GM12878 (cell line): Measurements from ENCODE around the gene LPCAT4. TPM values are rescaled to one million over a fixed set of nuclear protein-coding genes. Genes with fewer than 3 reads are reported as not detected.

Source experiments
- ATAC-seq: fragments of 200-7000 bp; cut with Tn5 transposase; 3 replicates; pipeline ENCODE4 v1.9.1; 2020; ENCODE audit warnings: mild to moderate bottlenecking, moderate library complexity
- BruUV-seq: library from RNA; stranded (reverse); fragments of 400-500 nt; replicated peaks from 2 replicates; lab custom pipeline; 2021; lab: Mats Ljungman, UMichigan
- CTCF ChIA-PET: fragments of 300-600 bp; sonication (Branson Sonifier 250); formaldehyde crosslinking; extraction: SDS; loops from one replicate; lab custom pipeline; 2021; ENCODE audit warnings: inconsistent platforms; lab: Yijun Ruan, JAX
- POLR2A ChIA-PET: fragments of 350-600 bp; formaldehyde crosslinking; extraction: SDS; loops from one replicate; lab custom pipeline; 2021; ENCODE audit warnings: inconsistent platforms; lab: Charles Lee
- RAD21 ChIA-PET: fragments of 300-600 bp; sonication (Branson Sonifier 250); formaldehyde crosslinking; loops from one replicate; lab custom pipeline; 2023; ENCODE audit warnings: antibody characterized with exemption; ENCODE audit not compliant: unreplicated experiment; lab: Charles Lee
- SMC1A ChIA-PET: fragments of 300-600 bp; sonication (Branson Sonifier 250); formaldehyde crosslinking; loops from one replicate; lab custom pipeline; 2023; ENCODE audit not compliant: unreplicated experiment, uncharacterized antibody; lab: Charles Lee
- DNase-seq: peaks from one replicate; pipeline ENCODE4 v3.0.0-alpha.2; 2011; ENCODE audit warnings: low read depth, low spot score
- FAIRE-seq: peaks from 3 replicates; lab custom pipeline; 2011; peaks lifted over from hg19 to GRCh38; lab: Jason Lieb, UNC
- H2AFZ ChIP-seq: 2 replicates; pipeline ENCODE4 v1.6.0; 2011; ENCODE audit warnings: low read depth, low read length, control low read depth; ENCODE audit not compliant: control insufficient read depth
- H3K27ac ChIP-seq: 2 replicates; pipeline ENCODE4 v1.5.1; 2011; ENCODE audit warnings: control low read depth; ENCODE audit not compliant: control insufficient read depth, insufficient read depth
- H3K27me3 ChIP-seq, 2 experiments: replicated peaks in 1 of 2; 2 replicates each; pipeline versions ENCODE4 v1.6.0 to v1.6.1; 2011; ENCODE audit warnings: low read length in 1 of 2; ENCODE audit not compliant: control insufficient read depth in 2 of 2, insufficient read depth in 2 of 2
- H3K36me3 ChIP-seq, 2 experiments: 2 replicates each; pipeline ENCODE4 v1.5.1; 2011; ENCODE audit warnings: low read length in 1 of 2; ENCODE audit not compliant: control insufficient read depth in 2 of 2, insufficient read depth in 2 of 2
- H3K4me1 ChIP-seq: 2 replicates; pipeline ENCODE4 v1.6.1; 2011; ENCODE audit warnings: mild to moderate bottlenecking, low read length, moderate library complexity, mixed read lengths; ENCODE audit not compliant: control insufficient read depth, insufficient read depth
- H3K4me2 ChIP-seq: 2 replicates; pipeline ENCODE4 v1.6.0; 2011; ENCODE audit warnings: control low read depth; ENCODE audit not compliant: control insufficient read depth, insufficient read depth
- H3K4me3 ChIP-seq: fragments of 200-600 bp; sonication (generic); 2 replicates; pipeline ENCODE4 v1.5.1; 2016
- H3K79me2 ChIP-seq: 2 replicates; pipeline ENCODE4 v1.6.0; 2011; ENCODE audit warnings: low read length; ENCODE audit not compliant: control insufficient read depth, insufficient read depth
- H3K9ac ChIP-seq: 2 replicates; pipeline ENCODE4 v1.8.0; 2011; ENCODE audit warnings: low read length, control low read depth, mixed read lengths; ENCODE audit not compliant: control insufficient read depth, insufficient read depth
- H3K9me3 ChIP-seq: replicated peaks from 3 replicates; pipeline ENCODE4 v1.5.1; 2011; ENCODE audit warnings: mild to moderate bottlenecking, low read length; ENCODE audit not compliant: control insufficient read depth, insufficient read depth
- H4K20me1 ChIP-seq: 2 replicates; pipeline ENCODE4 v1.6.0; 2011; ENCODE audit not compliant: control insufficient read depth, insufficient read depth
- BHLHE40 ChIP-seq, 2 experiments: fragments of 450-650 bp in 1 of 2; IDR thresholded peaks; 2 replicates each; pipeline ENCODE4 v1.6.1; 2011 to 2017; ENCODE audit warnings: low read depth in 2 of 2, borderline replicate concordance in 1 of 2, improper control_type of control experiment in 1 of 2, low read length in 1 of 2, mild to moderate bottlenecking in 1 of 2
- EGR1 ChIP-seq, 2 experiments: IDR thresholded peaks; 1 replicate in 1 of 2; 2 replicates in 1 of 2; pipeline ENCODE4 v1.6.1; 2011 to 2012; ENCODE audit warnings: low read depth in 2 of 2, low read length in 2 of 2, borderline replicate concordance in 1 of 2, mild to moderate bottlenecking in 1 of 2, moderate library complexity in 1 of 2
- MEF2A ChIP-seq: IDR thresholded peaks from 2 replicates; pipeline ENCODE4 v1.6.1; 2011; ENCODE audit warnings: low read depth, mild to moderate bottlenecking, low read length, moderate library complexity; ENCODE audit not compliant: insufficient read depth
- NRF1 ChIP-seq: conservative IDR thresholded peaks from 2 replicates; pipeline ENCODE4 v1.6.1; 2011; ENCODE audit warnings: mild to moderate bottlenecking, low read depth, low read length, improper control_type of control experiment
- SIN3A ChIP-seq: IDR thresholded peaks from 2 replicates; pipeline ENCODE4 v1.6.1; 2012; ENCODE audit warnings: low read depth, low read length, improper control_type of control experiment
- WGBS: methylation state at CpG from one replicate; pipeline ENCODE4 v1.1.6; 2016; ENCODE audit warnings: low lambda C conversion rate; ENCODE audit not compliant: insufficient replicate concordance, insufficient coverage; ENCODE audit errors: missing lambda C conversion rate; 5-methylcytosine and 5-hydroxymethylcytosine counted together
- in situ Hi-C: fragments of 300-500 bp; cut with MboI; formaldehyde crosslinking; loops from 9 replicates; pipeline ENCODE4 v1.14.3; 2018; ENCODE audit warnings: mixed read lengths
- intact Hi-C: fragments of 100-400 bp; cut with micrococcal nuclease; formaldehyde crosslinking; loops from one replicate; pipeline ENCODE4 v1.14.2; 2022; ENCODE audit not compliant: unreplicated experiment
- polyA plus RNA-seq, 11 experiments: library from polyadenylated mRNA; depleted of rRNA in 4 of 11; unstranded in 6 of 11; stranded (reverse) in 5 of 11; fragments of >200 nt; fragmentation: Nextera tagmentation in 4 of 11; fragmentation: Illumina TruSeq in 1 of 11; extraction: Ambion mirVana in 4 of 11; extraction: Trizol in 1 of 11; gene quantifications; 1 replicate in 1 of 11; 2 replicates in 10 of 11; pipeline versions ENCODE4 v1.2.1 to v1.2.3, GENCODE V29; 2011 to 2016; ENCODE audit warnings: inconsistent platforms in 2 of 11, missing spikeins in 2 of 11, low read depth in 1 of 11
- total RNA-seq, 4 experiments: library from RNA; depleted of rRNA in 3 of 4; stranded (reverse); fragments of >200 nt in 3 of 4; fragmentation: Illumina TruSeq in 1 of 4; extraction: Trizol in 1 of 4; gene quantifications; 2 replicates each; pipeline versions ENCODE4 v1.2.1 to v1.2.3, GENCODE V29; 2013 to 2021
- TF ChIP-seq, protein P1 (sequence below): fragments of 450-650 bp; IDR thresholded peaks from 2 replicates; pipeline ENCODE4 v1.6.1; 2018; ENCODE audit warnings: mild to moderate bottlenecking, low read depth, moderate library complexity; ENCODE audit not compliant: partially characterized antibody
- TF ChIP-seq, protein P2 (sequence below): IDR thresholded peaks from 2 replicates; pipeline ENCODE4 v1.6.1; 2012; ENCODE audit warnings: low read depth, low read length, improper control_type of control experiment

The LPCAT4 gene
- total and polyA plus RNA-seq, 10 of the 15 experiments (the other 5 are each of a cell fraction or from before 2014, with no cell fraction given): 14.4 to 57.2 (median 33.0) TPM

DNA sequence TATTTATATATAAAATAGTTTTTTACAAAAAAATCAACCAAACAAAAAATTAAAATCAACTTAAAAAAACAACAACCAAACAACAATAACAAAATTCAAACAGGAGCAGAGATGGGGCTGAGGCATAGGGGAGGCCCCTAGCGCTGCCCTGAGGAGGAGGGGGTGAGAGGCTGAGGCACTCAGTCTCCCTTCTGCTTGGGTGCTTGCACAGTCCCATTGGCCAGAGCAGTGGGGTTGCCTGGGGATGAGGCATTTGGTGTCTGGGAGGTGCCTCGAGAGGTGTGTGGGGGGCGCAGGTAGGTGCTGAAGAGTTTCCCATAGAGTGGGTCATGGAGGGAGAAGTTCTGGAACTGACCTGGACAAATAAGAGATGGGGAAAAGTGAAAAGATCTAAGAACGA lies 8.0 kb downstream of the LPCAT4 start:
- H3K4me1 ChIP-seq: no peaks in the 10 kb centered on the region
- no peak overlapping the region for H3K4me3 ChIP-seq
- TF ChIP-seq, protein P1, sequence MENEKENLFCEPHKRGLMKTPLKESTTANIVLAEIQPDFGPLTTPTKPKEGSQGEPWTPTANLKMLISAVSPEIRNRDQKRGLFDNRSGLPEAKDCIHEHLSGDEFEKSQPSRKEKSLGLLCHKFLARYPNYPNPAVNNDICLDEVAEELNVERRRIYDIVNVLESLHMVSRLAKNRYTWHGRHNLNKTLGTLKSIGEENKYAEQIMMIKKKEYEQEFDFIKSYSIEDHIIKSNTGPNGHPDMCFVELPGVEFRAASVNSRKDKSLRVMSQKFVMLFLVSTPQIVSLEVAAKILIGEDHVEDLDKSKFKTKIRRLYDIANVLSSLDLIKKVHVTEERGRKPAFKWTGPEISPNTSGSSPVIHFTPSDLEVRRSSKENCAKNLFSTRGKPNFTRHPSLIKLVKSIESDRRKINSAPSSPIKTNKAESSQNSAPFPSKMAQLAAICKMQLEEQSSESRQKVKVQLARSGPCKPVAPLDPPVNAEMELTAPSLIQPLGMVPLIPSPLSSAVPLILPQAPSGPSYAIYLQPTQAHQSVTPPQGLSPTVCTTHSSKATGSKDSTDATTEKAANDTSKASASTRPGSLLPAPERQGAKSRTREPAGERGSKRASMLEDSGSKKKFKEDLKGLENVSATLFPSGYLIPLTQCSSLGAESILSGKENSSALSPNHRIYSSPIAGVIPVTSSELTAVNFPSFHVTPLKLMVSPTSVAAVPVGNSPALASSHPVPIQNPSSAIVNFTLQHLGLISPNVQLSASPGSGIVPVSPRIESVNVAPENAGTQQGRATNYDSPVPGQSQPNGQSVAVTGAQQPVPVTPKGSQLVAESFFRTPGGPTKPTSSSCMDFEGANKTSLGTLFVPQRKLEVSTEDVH: no peak
- TF ChIP-seq EGR1 (IDR thresholded peaks at IDR 0.05; ENCODE audit: borderline replicate concordance in 1 of 2, low read depth in 2 of 2, low read length in 2 of 2) (no peak), SIN3A (no peak), MEF2A (no peak), NRF1 (no peak), BHLHE40 (IDR thresholded peaks at IDR 0.05; ENCODE audit: borderline replicate concordance in 1 of 2, low read depth in 2 of 2, low read length in 1 of 2) (no peak)
- TF ChIP-seq, protein P2, sequence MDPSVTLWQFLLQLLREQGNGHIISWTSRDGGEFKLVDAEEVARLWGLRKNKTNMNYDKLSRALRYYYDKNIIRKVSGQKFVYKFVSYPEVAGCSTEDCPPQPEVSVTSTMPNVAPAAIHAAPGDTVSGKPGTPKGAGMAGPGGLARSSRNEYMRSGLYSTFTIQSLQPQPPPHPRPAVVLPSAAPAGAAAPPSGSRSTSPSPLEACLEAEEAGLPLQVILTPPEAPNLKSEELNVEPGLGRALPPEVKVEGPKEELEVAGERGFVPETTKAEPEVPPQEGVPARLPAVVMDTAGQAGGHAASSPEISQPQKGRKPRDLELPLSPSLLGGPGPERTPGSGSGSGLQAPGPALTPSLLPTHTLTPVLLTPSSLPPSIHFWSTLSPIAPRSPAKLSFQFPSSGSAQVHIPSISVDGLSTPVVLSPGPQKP: no peak
- TF ChIP-seq, all 136 proteins: peak for 0
- Histone ChIP-seq H2AFZ (no peak overlapping the region), H3K27ac (no peak overlapping the region), H3K79me2 (no peaks in the 10 kb centered on the region), H3K9me3 (no peaks in the 10 kb centered on the region), H3K9ac (no peak overlapping the region), H3K27me3 (no peaks in the 10 kb centered on the region), H4K20me1 (no peaks in the 10 kb centered on the region), H3K4me2 (no peak overlapping the region), H3K36me3 (peaks cover 0 to 18% of the 10 kb centered on the region in 2 experiments)
- ATAC-seq: no peak
- ChIA-PET POLR2A (interaction anchor here (0.5 to 1.5 kb wide), 2 partner anchors 8 to 285 kb away, joined by 3 to 6 read pairs; partner anchors contain the start of gene LPCAT4), CTCF (interaction anchor here (1.5 kb wide), 1 partner anchor 9 kb away, joined by 3 read pairs; no protein-coding TSS in a partner anchor), SMC1A (interaction anchor here (0.6 to 1.1 kb wide), 2 partner anchors 23 to 42 kb away, joined by 3 read pairs; no protein-coding TSS in a partner anchor), RAD21 (interaction anchor here (1.5 kb wide), 1 partner anchor 9 kb away, joined by 3 read pairs; the partner anchor contains the start of gene LPCAT4)
- DNase-seq: no peak
- in situ Hi-C loops: no loop called here
- FAIRE-seq: no peak
- WGBS: 98% methylated on average over 4 of the region's 4 CpGs
- no TSS peak for BruUV-seq
- intact Hi-C loops: no loop called here
